Liver (tissue), 9 donors: ENCODE results near the gene HBG2. TPM values are rescaled to one million over a fixed set of nuclear protein-coding genes. Genes with fewer than 3 reads are reported as not detected.

Experiments used
- DNase-seq: peaks from one replicate; pipeline ENCODE4 v3.0.0-alpha.2; 2017; ENCODE audit warnings: low spot score
- H3K27ac ChIP-seq, 2 donors: one replicate each; pipeline ENCODE4 v1.7.0; 2013; ENCODE audit warnings: inconsistent platforms in 2 of 2, low read length in 2 of 2, control low read depth in 1 of 2, low read depth in 1 of 2, mild to moderate bottlenecking in 1 of 2
- H3K27me3 ChIP-seq, 4 donors: one replicate each; pipeline versions ENCODE4 v1.6.1 to v1.7.0; 2013; ENCODE audit warnings: low read length in 3 of 4, inconsistent platforms in 1 of 4, mild to moderate bottlenecking in 1 of 4, moderate library complexity in 1 of 4; ENCODE audit not compliant: control insufficient read depth in 4 of 4, insufficient read depth in 4 of 4
- H3K36me3 ChIP-seq, 4 donors: one replicate each; pipeline versions ENCODE4 v1.6.1 to v1.7.0; 2013; ENCODE audit warnings: low read length in 3 of 4, mild to moderate bottlenecking in 3 of 4, low read depth in 1 of 4, moderate library complexity in 1 of 4; ENCODE audit not compliant: control insufficient read depth in 4 of 4, insufficient read depth in 3 of 4
- H3K4me1 ChIP-seq, 4 donors: one replicate each; pipeline versions ENCODE4 v1.6.1 to v1.7.0; 2013; ENCODE audit warnings: low read length in 3 of 4, mild to moderate bottlenecking in 3 of 4, moderate library complexity in 1 of 4; ENCODE audit not compliant: control insufficient read depth in 4 of 4, insufficient read depth in 4 of 4
- H3K4me3 ChIP-seq, 3 donors: one replicate each; pipeline versions ENCODE4 v1.6.1 to v1.7.0; 2013; ENCODE audit warnings: low read length in 3 of 3, control low read depth in 1 of 3, low read depth in 1 of 3, mild to moderate bottlenecking in 1 of 3
- H3K9ac ChIP-seq, 2 donors: one replicate each; pipeline ENCODE4 v1.7.0; 2013; ENCODE audit warnings: low read length in 2 of 2, mild to moderate bottlenecking in 2 of 2, moderate library complexity in 2 of 2, control low read depth in 1 of 2, low read depth in 1 of 2
- H3K9me3 ChIP-seq, 4 donors: one replicate each; pipeline versions ENCODE4 v1.6.1 to v1.7.0; 2013; ENCODE audit warnings: low read length in 3 of 4; ENCODE audit not compliant: control insufficient read depth in 4 of 4
- ATF3 ChIP-seq: IDR thresholded peaks from 2 replicates; pipeline ENCODE4 v1.6.1; 2016; ENCODE audit warnings: antibody characterized with exemption
- EGR1 ChIP-seq, 2 donors: IDR thresholded peaks; 2 replicates each; pipeline ENCODE4 v1.6.1; 2016 to 2018; ENCODE audit warnings: antibody characterized with exemption in 2 of 2, low read depth in 2 of 2
- FOXA1 ChIP-seq: IDR thresholded peaks from 2 replicates; pipeline ENCODE4 v1.6.1; 2016; ENCODE audit warnings: antibody characterized with exemption
- FOXA2 ChIP-seq: IDR thresholded peaks from 2 replicates; pipeline ENCODE4 v1.6.1; 2016; ENCODE audit warnings: antibody characterized with exemption
- GABPA ChIP-seq, 2 donors: IDR thresholded peaks in 1 of 2; conservative IDR thresholded peaks in 1 of 2; 2 replicates each; pipeline ENCODE4 v1.6.1; 2016; ENCODE audit warnings: antibody characterized with exemption in 2 of 2, mild to moderate bottlenecking in 1 of 2, moderate library complexity in 1 of 2
- HNF4A ChIP-seq, 2 donors: conservative IDR thresholded peaks; 2 replicates each; pipeline ENCODE4 v1.6.1; 2016; ENCODE audit warnings: antibody characterized with exemption in 2 of 2, mild to moderate bottlenecking in 2 of 2
- HNF4G ChIP-seq: IDR thresholded peaks from 2 replicates; pipeline ENCODE4 v1.6.1; 2016; ENCODE audit warnings: antibody characterized with exemption
- JUND ChIP-seq, 2 donors: IDR thresholded peaks; 2 replicates each; pipeline ENCODE4 v1.6.1; 2016; ENCODE audit warnings: antibody characterized with exemption in 2 of 2
- MAX ChIP-seq: IDR thresholded peaks from 2 replicates; pipeline ENCODE4 v1.6.1; 2016; ENCODE audit warnings: antibody characterized with exemption
- NR2F2 ChIP-seq: IDR thresholded peaks from 2 replicates; pipeline ENCODE4 v1.6.1; 2016; ENCODE audit warnings: antibody characterized with exemption
- RAD21 ChIP-seq, 2 donors: IDR thresholded peaks; 2 replicates each; pipeline ENCODE4 v1.6.1; 2016; ENCODE audit warnings: antibody characterized with exemption in 2 of 2, mild to moderate bottlenecking in 2 of 2
- RXRA ChIP-seq, 2 donors: IDR thresholded peaks; 2 replicates each; pipeline ENCODE4 v1.6.1; 2017 to 2018; ENCODE audit warnings: antibody characterized with exemption in 2 of 2, mild to moderate bottlenecking in 1 of 2
- SP1 ChIP-seq: IDR thresholded peaks from 2 replicates; pipeline ENCODE4 v1.6.1; 2018; ENCODE audit warnings: antibody characterized with exemption, mild to moderate bottlenecking
- TAF1 ChIP-seq: conservative IDR thresholded peaks from 2 replicates; pipeline ENCODE4 v1.6.1; 2016; ENCODE audit warnings: antibody characterized with exemption, mild to moderate bottlenecking
- WGBS: extraction: QIAGEN DNeasy Blood & Tissue Kit; methylation state at CpG from one replicate; pipeline ENCODE4 v1.1.7; 2013; 5-methylcytosine and 5-hydroxymethylcytosine counted together
- polyA plus RNA-seq, 2 donors: library from polyadenylated mRNA; stranded (reverse) in 1 of 2; unstranded in 1 of 2; fragments of 200-250 nt in 1 of 2; fragments of >200 nt in 1 of 2; fragmentation: Nextera tagmentation in 1 of 2; extraction: Ambion mirVana in 1 of 2; gene quantifications; one replicate each; pipeline versions ENCODE4 v1.2.1 to v1.2.3, GENCODE V29; 2013 to 2015
- total RNA-seq, 2 donors: library from RNA; depleted of rRNA; stranded (reverse); fragments of >200 nt; gene quantifications; one replicate each; pipeline ENCODE4 v1.2.3, GENCODE V29; 2014
- TF ChIP-seq, protein P1 (sequence below): IDR thresholded peaks from 2 replicates; pipeline ENCODE4 v1.6.1; 2016; ENCODE audit warnings: antibody characterized with exemption
- TF ChIP-seq, protein P2 (sequence below): fragments of 150-350 bp; IDR thresholded peaks from 2 replicates; pipeline ENCODE4 v1.5.1; 2017; ENCODE audit warnings: improper control_type of control experiment, low read depth, low read length; ENCODE audit not compliant: missing input control
- donor health status: healthy.
- donor health status: healthy.
- donor health status: healthy.
- donor health status: healthy.
- donor health status: healthy.

HBG2 gene
- total and polyA plus RNA-seq, 4 donors, result 0.71 to 55,632 TPM; not detected in 2

DNA sequence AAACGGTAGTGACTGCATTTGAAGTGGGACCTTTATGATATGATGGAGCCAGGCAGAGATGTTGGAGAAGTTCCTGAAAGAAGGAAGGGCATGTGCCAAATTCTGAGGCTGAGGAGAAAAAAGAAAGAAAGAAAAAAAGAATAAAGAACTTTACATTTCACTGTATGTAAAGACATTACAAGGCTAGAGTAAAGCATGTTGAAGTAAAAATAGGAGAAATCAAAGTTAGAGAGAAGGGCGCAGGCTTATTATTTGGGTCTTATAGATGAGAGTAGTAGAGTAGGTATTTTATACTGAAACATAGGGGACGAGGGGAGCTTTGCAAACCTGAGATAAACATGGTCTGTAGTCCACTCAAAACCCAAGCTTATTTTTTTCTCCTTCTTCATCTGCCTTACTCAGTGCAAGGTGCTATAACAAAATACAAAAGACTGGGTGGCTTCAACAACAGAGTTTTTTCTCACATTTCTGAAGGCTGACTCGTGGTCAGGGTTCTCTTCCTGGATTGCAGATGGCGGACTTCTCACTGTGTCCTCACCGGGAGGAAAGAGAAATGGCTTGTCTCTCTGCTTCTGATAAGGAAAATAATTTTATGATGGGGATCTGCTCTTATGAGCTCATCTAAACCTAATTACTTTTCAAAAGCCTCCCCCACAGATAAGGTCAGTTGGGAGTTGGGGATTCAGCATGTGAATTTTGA is 7.7 kb downstream of the HBG2 start (continued):
- TF ChIP-seq ATF3 (no peak), RAD21 (IDR thresholded peaks at IDR 0.05) (no peak), JUND (IDR thresholded peaks at IDR 0.05) (no peak), MAX (no peak), HNF4A (conservative IDR thresholded peaks at IDR 0.05) (no peak)
- TF ChIP-seq, protein P1, sequence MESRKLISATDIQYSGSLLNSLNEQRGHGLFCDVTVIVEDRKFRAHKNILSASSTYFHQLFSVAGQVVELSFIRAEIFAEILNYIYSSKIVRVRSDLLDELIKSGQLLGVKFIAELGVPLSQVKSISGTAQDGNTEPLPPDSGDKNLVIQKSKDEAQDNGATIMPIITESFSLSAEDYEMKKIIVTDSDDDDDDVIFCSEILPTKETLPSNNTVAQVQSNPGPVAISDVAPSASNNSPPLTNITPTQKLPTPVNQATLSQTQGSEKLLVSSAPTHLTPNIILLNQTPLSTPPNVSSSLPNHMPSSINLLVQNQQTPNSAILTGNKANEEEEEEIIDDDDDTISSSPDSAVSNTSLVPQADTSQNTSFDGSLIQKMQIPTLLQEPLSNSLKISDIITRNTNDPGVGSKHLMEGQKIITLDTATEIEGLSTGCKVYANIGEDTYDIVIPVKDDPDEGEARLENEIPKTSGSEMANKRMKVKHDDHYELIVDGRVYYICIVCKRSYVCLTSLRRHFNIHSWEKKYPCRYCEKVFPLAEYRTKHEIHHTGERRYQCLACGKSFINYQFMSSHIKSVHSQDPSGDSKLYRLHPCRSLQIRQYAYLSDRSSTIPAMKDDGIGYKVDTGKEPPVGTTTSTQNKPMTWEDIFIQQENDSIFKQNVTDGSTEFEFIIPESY, result no peak

- H3K27ac ChIP-seq, result no peak overlapping the region
- TF ChIP-seq RXRA (IDR thresholded peaks at IDR 0.05), result no peak
- no peak for TF ChIP-seq SP1
- no peak for TF ChIP-seq TAF1
- TF ChIP-seq NR2F2, result no peak
- TF ChIP-seq FOXA2, result no peak
- TF ChIP-seq HNF4G, result no peak
- no peak for TF ChIP-seq MAX
- TF ChIP-seq JUND (IDR thresholded peaks at IDR 0.05), result no peak
- TF ChIP-seq, protein P2, sequence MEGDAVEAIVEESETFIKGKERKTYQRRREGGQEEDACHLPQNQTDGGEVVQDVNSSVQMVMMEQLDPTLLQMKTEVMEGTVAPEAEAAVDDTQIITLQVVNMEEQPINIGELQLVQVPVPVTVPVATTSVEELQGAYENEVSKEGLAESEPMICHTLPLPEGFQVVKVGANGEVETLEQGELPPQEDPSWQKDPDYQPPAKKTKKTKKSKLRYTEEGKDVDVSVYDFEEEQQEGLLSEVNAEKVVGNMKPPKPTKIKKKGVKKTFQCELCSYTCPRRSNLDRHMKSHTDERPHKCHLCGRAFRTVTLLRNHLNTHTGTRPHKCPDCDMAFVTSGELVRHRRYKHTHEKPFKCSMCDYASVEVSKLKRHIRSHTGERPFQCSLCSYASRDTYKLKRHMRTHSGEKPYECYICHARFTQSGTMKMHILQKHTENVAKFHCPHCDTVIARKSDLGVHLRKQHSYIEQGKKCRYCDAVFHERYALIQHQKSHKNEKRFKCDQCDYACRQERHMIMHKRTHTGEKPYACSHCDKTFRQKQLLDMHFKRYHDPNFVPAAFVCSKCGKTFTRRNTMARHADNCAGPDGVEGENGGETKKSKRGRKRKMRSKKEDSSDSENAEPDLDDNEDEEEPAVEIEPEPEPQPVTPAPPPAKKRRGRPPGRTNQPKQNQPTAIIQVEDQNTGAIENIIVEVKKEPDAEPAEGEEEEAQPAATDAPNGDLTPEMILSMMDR, result no peak
- no peak for TF ChIP-seq HNF4A (conservative IDR thresholded peaks at IDR 0.05)
- no peak for TF ChIP-seq RAD21 (IDR thresholded peaks at IDR 0.05)
- TF ChIP-seq EGR1 (IDR thresholded peaks at IDR 0.05; ENCODE audit: low read depth in 2 of 2), result no peak
- no peak for TF ChIP-seq FOXA1
- H3K9ac ChIP-seq, result no peak overlapping the region
- peaks cover 0 to 3% (median 0%) of the 10 kb centered on the region in 4 donors for H3K27me3 ChIP-seq
- no peaks in the 10 kb centered on the region for H3K36me3 ChIP-seq
- H3K9me3 ChIP-seq, result peaks cover 0 to 2% (median 0%) of the 10 kb centered on the region in 4 donors
- no peak overlapping the region for H3K4me3 ChIP-seq
- no peak for DNase-seq
- no peaks in the 10 kb centered on the region for H3K4me1 ChIP-seq
- WGBS, result 77% methylated on average over 2 of the region's 2 CpGs
Observed at GRCh38 chr11:5245155-5245554, 9.4 kb downstream of the HBG2 start.

DNA sequence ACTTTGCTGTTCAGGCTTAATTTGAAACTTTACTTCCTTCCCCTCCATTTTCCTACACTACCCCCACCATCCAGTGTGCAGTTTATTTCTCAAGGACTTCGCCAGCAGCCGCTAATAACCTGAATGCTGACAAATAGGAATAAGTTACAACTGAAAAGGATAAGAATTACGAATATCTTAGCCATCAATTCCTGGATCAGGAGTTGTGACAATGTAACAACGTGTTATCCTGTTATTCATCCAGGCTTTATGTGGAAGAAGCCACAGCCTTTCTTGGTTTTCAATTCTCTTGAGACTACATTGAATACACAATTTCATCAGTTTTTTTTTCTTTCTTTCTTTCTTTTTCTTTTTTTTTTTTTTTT is 10.8 kb downstream of the HBG2 start:
- Histone ChIP-seq H3K9ac (no peak overlapping the region), H3K9me3 (peaks cover 0 to 2% (median 0%) of the 10 kb centered on the region in 4 donors), H3K4me3 (no peak overlapping the region), H3K27me3 (peaks cover 0 to 3% (median 0%) of the 10 kb centered on the region in 4 donors), H3K36me3 (no peaks in the 10 kb centered on the region), H3K4me1 (no peaks in the 10 kb centered on the region), H3K27ac (no peak overlapping the region)
- 73% methylated on average over 4 of the region's 4 CpGs for WGBS
- TF ChIP-seq MAX (no peak), RAD21 (IDR thresholded peaks at IDR 0.05) (no peak), RXRA (IDR thresholded peaks at IDR 0.05) (no peak), TAF1 (no peak), FOXA2 (no peak), EGR1 (IDR thresholded peaks at IDR 0.05; ENCODE audit: low read depth in 2 of 2) (no peak), SP1 (no peak), ATF3 (no peak), NR2F2 (no peak), FOXA1 (no peak), GABPA (IDR thresholded peaks at IDR 0.05 in 1 of 2, conservative IDR thresholded peaks at IDR 0.05 in 1 of 2) (no peak)
- TF ChIP-seq, protein P2, result no peak
- TF ChIP-seq, protein P1, result no peak
- no peak for DNase-seq
